HCT116 (cell line): ENCODE results near the gene YBEY. TPM values are rescaled to one million over a fixed set of nuclear protein-coding genes. Genes with fewer than 3 reads are reported as not detected.

ENCODE experiments used
- ATAC-seq: fragments of 200-7000 bp; cut with Tn5 transposase; 2 replicates; pipeline ENCODE4 v1.9.1; 2020; ENCODE audit warnings: mild to moderate bottlenecking, moderate library complexity
- BruUV-seq: library from RNA; stranded (reverse); fragments of 400-500 nt; replicated peaks from 2 replicates; lab custom pipeline; 2021; lab: Mats Ljungman, UMichigan
- CTCF ChIA-PET: fragments of 300-600 bp; sonication (Branson Sonifier 250); formaldehyde crosslinking; loops from one replicate; lab custom pipeline; 2021; ENCODE audit warnings: antibody characterized with exemption; lab: Charles Lee
- POLR2A ChIA-PET: fragments of 300-600, 350-600 bp; sonication (Branson Sonifier 250); formaldehyde crosslinking; loops from one replicate; lab custom pipeline; 2021; ENCODE audit warnings: antibody characterized with exemption; lab: Charles Lee
- RAD21 ChIA-PET, 2 experiments: fragments of 300-600 bp; sonication (Branson Sonifier 250); formaldehyde crosslinking; loops; one replicate each; lab custom pipeline; 2023; ENCODE audit warnings: low total read pairs in 2 of 2; ENCODE audit not compliant: uncharacterized antibody in 2 of 2, unreplicated experiment in 2 of 2, low non-redundant PET in 1 of 2; lab: Charles Lee
- DNase-seq: peaks from one replicate; pipeline ENCODE4 v3.0.0-alpha.2; 2010; ENCODE audit warnings: low read depth, low spot score
- H2AFZ ChIP-seq: fragments of 200-600 bp; shearing (Covaris generic), sonication (generic); 2 replicates; pipeline ENCODE4 v1.6.1; 2017; ENCODE audit warnings: low read depth, mixed run types, mixed read lengths, antibody characterized with exemption, low read length; ENCODE audit not compliant: poor library complexity, severe bottlenecking
- H3K27ac ChIP-seq: 2 replicates; pipeline ENCODE4 v1.5.1; 2012; ENCODE audit warnings: low read depth, low read length
- H3K27me3 ChIP-seq: fragments of 200-600 bp; sonication (generic); 2 replicates; pipeline ENCODE4 v1.6.1; 2016; ENCODE audit warnings: mixed run types, low read length, mixed read lengths; ENCODE audit not compliant: insufficient read depth
- H3K36me3 ChIP-seq, 2 experiments: fragments of 200-500 bp in 1 of 2; fragments of 200-600 bp in 1 of 2; sonication (Bioruptor generic) in 1 of 2; sonication (generic) in 1 of 2; 2 replicates each; pipeline versions ENCODE4 v1.5.1 to v1.6.1; 2014 to 2016; ENCODE audit warnings: low read length in 2 of 2, inconsistent platforms in 1 of 2, mixed read lengths in 1 of 2, mixed run types in 1 of 2; ENCODE audit not compliant: insufficient read depth in 2 of 2, control insufficient read depth in 1 of 2
- H3K4me1 ChIP-seq, 2 experiments: fragments of 200-600 bp in 1 of 2; sonication (generic) in 1 of 2; 2 replicates each; pipeline versions ENCODE4 v1.5.1 to v1.6.1; 2012 to 2017; ENCODE audit warnings: low read length in 2 of 2, inconsistent platforms in 1 of 2, mild to moderate bottlenecking in 1 of 2, mixed read lengths in 1 of 2, mixed run types in 1 of 2, moderate library complexity in 1 of 2; ENCODE audit not compliant: insufficient read depth in 2 of 2, control insufficient read depth in 1 of 2
- H3K4me2 ChIP-seq: fragments of 200-600 bp; sonication (generic); 2 replicates; pipeline ENCODE4 v1.6.1; 2017; ENCODE audit warnings: mixed run types, low read length, mixed read lengths
- H3K4me3 ChIP-seq, 2 experiments: fragments of 200-600 bp in 1 of 2; sonication (generic) in 1 of 2; replicated peaks in 1 of 2; 2 replicates each; pipeline ENCODE4 v1.5.1; 2011 to 2016; ENCODE audit warnings: low read length in 2 of 2, control low read depth in 1 of 2, low read depth in 1 of 2, mild to moderate bottlenecking in 1 of 2, mixed read lengths in 1 of 2, mixed run types in 1 of 2
- H3K79me2 ChIP-seq: fragments of 200-600 bp; sonication (generic); 2 replicates; pipeline ENCODE4 v1.6.1; 2017; ENCODE audit warnings: mild to moderate bottlenecking, mixed run types, low read length, moderate library complexity, mixed read lengths; ENCODE audit not compliant: insufficient read depth
- H3K9ac ChIP-seq: fragments of 200-600 bp; sonication (generic); 2 replicates; pipeline ENCODE4 v1.6.1; 2016; ENCODE audit warnings: low read length, mixed read lengths
- H3K9me2 ChIP-seq: fragments of 200-600 bp; sonication (generic), shearing (Covaris generic); 2 replicates; pipeline ENCODE4 v1.6.1; 2017; ENCODE audit warnings: mixed run types, mild to moderate bottlenecking, moderate library complexity; ENCODE audit not compliant: insufficient read depth
- H3K9me3 ChIP-seq, 2 experiments: fragments of 200-500 bp in 1 of 2; fragments of 200-600 bp in 1 of 2; sonication (Bioruptor generic) in 1 of 2; sonication (generic) in 1 of 2; 2 replicates each; pipeline ENCODE4 v1.6.1; 2014 to 2017; ENCODE audit warnings: low read length in 2 of 2, mixed read lengths in 2 of 2, inconsistent platforms in 1 of 2, low read depth in 1 of 2, mild to moderate bottlenecking in 1 of 2, mixed run types in 1 of 2, moderate library complexity in 1 of 2; ENCODE audit not compliant: control insufficient read depth in 1 of 2, insufficient read depth in 1 of 2
- H4K20me1 ChIP-seq: fragments of 200-600 bp; sonication (generic), shearing (Covaris generic); 2 replicates; pipeline ENCODE4 v1.6.1; 2017; ENCODE audit warnings: mixed run types, mild to moderate bottlenecking, moderate library complexity; ENCODE audit not compliant: insufficient read depth
- EGR1 ChIP-seq: IDR thresholded peaks from 2 replicates; pipeline ENCODE4 v1.6.1; 2012; ENCODE audit warnings: low read depth
- EZH2phosphoT487 ChIP-seq: fragments of 200-600 bp; IDR thresholded peaks from 2 replicates; pipeline ENCODE4 v1.6.1; 2018; ENCODE audit warnings: antibody characterized with exemption, borderline replicate concordance
- RAD21 ChIP-seq: IDR thresholded peaks from 2 replicates; pipeline ENCODE4 v1.6.1; 2012; ENCODE audit warnings: low read depth, mild to moderate bottlenecking
- SP1 ChIP-seq: IDR thresholded peaks from 2 replicates; pipeline ENCODE4 v1.6.1; 2012; ENCODE audit warnings: low read depth
- TCF7L2 ChIP-seq: IDR thresholded peaks from 2 replicates; pipeline ENCODE4 v1.7.0; 2011; ENCODE audit warnings: borderline replicate concordance, inconsistent platforms; ENCODE audit not compliant: insufficient read depth, insufficient read length; ENCODE audit errors: extremely low read depth
- ZFX ChIP-seq: fragments of 450-650 bp; IDR thresholded peaks from 2 replicates; pipeline ENCODE4 v1.6.1; 2017
- intact Hi-C: fragments of 100-400 bp; cut with micrococcal nuclease; formaldehyde crosslinking; loops from 2 replicates; pipeline ENCODE4 v1.10.0; 2022
- total RNA-seq: library from RNA; stranded (reverse); gene quantifications from one replicate; pipeline ENCODE4 v1.2.1, GENCODE V29; 2021; ENCODE audit not compliant: unreplicated experiment
- TF ChIP-seq, protein P1 (sequence below), 3 experiments: fragments of 200-600 bp in 1 of 3; sonication (generic) in 1 of 3; IDR thresholded peaks in 2 of 3; conservative IDR thresholded peaks in 1 of 3; 2 replicates each; pipeline ENCODE4 v1.5.1; 2012 to 2017; ENCODE audit warnings: low read depth in 2 of 3, low read length in 2 of 3, antibody characterized with exemption in 1 of 3, borderline replicate concordance in 1 of 3, control low read depth in 1 of 3, mild to moderate bottlenecking in 1 of 3, mixed read lengths in 1 of 3, mixed run types in 1 of 3, moderate library complexity in 1 of 3; ENCODE audit not compliant: insufficient read depth in 1 of 3

The YBEY gene
- total RNA-seq, 1 experiment from 2014 or later: 31.5 TPM

DNA sequence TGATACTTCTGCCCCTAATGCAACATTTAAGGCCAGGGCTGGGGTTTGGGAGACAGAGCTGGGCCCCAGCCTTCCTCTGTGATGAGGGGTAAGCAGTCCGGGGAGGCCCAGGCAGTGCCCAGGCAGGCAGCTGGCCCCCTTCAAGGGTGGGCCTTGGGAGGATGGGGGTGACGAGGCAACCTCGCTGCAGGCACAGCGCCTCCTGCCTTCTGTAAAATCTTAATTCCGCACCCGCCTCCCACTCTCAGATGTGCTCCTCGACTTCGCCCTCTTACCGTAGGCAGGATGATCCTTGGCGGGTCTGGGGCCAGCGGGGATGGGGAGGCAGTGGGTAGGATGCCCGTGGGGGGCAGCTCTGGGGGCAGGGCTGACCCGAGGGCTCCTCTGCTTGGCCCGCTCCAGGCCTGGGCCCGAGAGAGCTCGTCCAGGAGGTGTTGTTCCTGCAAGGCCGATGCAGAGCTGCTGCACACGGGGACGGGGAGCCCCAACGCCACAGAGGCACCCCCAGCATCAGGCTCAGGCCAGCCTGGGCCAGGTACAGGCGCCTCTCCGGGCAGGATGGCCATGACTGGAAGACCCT is 28.4 kb downstream of the YBEY start:
- Histone ChIP-seq H3K27me3 (no peaks in the 10 kb centered on the region), H3K9ac (no peak overlapping the region), H3K36me3 (no peaks in the 10 kb centered on the region), H2AFZ (no peak overlapping the region), H3K79me2 (no peaks in the 10 kb centered on the region), H4K20me1 (no peaks in the 10 kb centered on the region), H3K4me1 (peaks cover 6 to 11% of the 10 kb centered on the region in 2 experiments; a peak in 2 of 4 replicates), H3K4me2 (no peak overlapping the region), H3K9me3 (no peaks in the 10 kb centered on the region), H3K27ac (no peak overlapping the region), H3K4me3 (no peak overlapping the region), H3K9me2 (no peaks in the 10 kb centered on the region)
- no peak for ATAC-seq
- ChIA-PET POLR2A (no interaction called here), CTCF (no interaction called here), RAD21 (no interaction called here)
- TF ChIP-seq, protein P1, sequence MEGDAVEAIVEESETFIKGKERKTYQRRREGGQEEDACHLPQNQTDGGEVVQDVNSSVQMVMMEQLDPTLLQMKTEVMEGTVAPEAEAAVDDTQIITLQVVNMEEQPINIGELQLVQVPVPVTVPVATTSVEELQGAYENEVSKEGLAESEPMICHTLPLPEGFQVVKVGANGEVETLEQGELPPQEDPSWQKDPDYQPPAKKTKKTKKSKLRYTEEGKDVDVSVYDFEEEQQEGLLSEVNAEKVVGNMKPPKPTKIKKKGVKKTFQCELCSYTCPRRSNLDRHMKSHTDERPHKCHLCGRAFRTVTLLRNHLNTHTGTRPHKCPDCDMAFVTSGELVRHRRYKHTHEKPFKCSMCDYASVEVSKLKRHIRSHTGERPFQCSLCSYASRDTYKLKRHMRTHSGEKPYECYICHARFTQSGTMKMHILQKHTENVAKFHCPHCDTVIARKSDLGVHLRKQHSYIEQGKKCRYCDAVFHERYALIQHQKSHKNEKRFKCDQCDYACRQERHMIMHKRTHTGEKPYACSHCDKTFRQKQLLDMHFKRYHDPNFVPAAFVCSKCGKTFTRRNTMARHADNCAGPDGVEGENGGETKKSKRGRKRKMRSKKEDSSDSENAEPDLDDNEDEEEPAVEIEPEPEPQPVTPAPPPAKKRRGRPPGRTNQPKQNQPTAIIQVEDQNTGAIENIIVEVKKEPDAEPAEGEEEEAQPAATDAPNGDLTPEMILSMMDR (IDR thresholded peaks at IDR 0.05 in 2 of 3, conservative IDR thresholded peaks at IDR 0.05 in 1 of 3; ENCODE audit: borderline replicate concordance in 1 of 3, insufficient read depth in 1 of 3, low read depth in 2 of 3, low read length in 2 of 3): peak in 1 of 3 experiments; percentile 22; a peak in 1 of 6 replicates
- TF ChIP-seq EGR1: no peak
- DNase-seq: no peak
- BruUV-seq: no TSS peak
- intact Hi-C loops: no loop called here

- H3K27ac ChIP-seq: no peak overlapping the region
- no peaks in the 10 kb centered on the region for H4K20me1 ChIP-seq
- BruUV-seq: no TSS peak
- no peaks in the 10 kb centered on the region for H3K36me3 ChIP-seq
- H3K9ac ChIP-seq: no peak overlapping the region
- no peak for ATAC-seq
- no peak overlapping the region for H3K4me2 ChIP-seq
- ChIA-PET CTCF (no interaction called here), RAD21 (no interaction called here), POLR2A (no interaction called here)
- H3K9me2 ChIP-seq: no peaks in the 10 kb centered on the region
- DNase-seq: no peak
- H3K27me3 ChIP-seq: no peaks in the 10 kb centered on the region
- peaks cover 6 to 11% of the 10 kb centered on the region in 2 experiments; a peak in 2 of 4 replicates for H3K4me1 ChIP-seq
- intact Hi-C loops: no loop called here
- TF ChIP-seq EGR1: no peak
- no peak for TF ChIP-seq EZH2phosphoT487
- no peak for TF ChIP-seq RAD21
- TF ChIP-seq SP1: no peak
- no peak for TF ChIP-seq TCF7L2
- no peak for TF ChIP-seq ZFX
- no peak overlapping the region for H3K4me3 ChIP-seq
- H2AFZ ChIP-seq: no peak overlapping the region
- H3K9me3 ChIP-seq: no peaks in the 10 kb centered on the region
- H3K79me2 ChIP-seq: peaks cover 5% of the 10 kb centered on the region; the same call in 1 of the 2 replicates
Observed at GRCh38 chr21:46316708-46317324, 30.7 kb downstream of the YBEY start.
